ENCODE measurements around the gene HTT-AS.

GRCh38 chr4:3112201-3112600 is 37.9 kb upstream of the HTT-AS start:
- no peak for TF ChIP-seq CTCF (IDR thresholded peaks at IDR 0.05)
- TF ChIP-seq POLR2A (IDR thresholded peaks at IDR 0.05), result no peak

Data from body of pancreas (tissue), 4 donors.